ENCODE results near the gene PSMB10.

DNA sequence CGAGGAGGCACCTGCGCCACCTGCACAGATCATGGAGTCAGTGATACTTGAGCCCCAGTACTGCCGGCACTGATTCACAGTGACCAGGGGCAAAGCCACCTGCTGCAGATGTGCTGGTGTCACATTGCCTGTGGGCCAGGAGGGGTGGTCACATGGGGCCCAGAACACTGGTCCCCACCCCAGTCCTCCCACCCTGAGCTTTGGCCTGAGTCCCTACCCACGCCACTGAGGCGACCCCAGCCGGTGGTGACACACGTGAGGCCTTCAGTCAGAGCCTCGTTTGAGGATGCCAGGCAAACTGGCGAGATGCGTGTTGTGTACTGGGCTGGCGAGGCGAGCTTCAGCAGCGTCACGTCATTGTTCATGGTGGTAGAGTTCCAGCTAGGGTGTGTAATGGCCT lies 6.5 kb downstream of the PSMB10 start:
- no peak for TF ChIP-seq POLR2A (IDR thresholded peaks at IDR 0.05; ENCODE audit: low read depth, low read length)
- TF ChIP-seq, protein P1, sequence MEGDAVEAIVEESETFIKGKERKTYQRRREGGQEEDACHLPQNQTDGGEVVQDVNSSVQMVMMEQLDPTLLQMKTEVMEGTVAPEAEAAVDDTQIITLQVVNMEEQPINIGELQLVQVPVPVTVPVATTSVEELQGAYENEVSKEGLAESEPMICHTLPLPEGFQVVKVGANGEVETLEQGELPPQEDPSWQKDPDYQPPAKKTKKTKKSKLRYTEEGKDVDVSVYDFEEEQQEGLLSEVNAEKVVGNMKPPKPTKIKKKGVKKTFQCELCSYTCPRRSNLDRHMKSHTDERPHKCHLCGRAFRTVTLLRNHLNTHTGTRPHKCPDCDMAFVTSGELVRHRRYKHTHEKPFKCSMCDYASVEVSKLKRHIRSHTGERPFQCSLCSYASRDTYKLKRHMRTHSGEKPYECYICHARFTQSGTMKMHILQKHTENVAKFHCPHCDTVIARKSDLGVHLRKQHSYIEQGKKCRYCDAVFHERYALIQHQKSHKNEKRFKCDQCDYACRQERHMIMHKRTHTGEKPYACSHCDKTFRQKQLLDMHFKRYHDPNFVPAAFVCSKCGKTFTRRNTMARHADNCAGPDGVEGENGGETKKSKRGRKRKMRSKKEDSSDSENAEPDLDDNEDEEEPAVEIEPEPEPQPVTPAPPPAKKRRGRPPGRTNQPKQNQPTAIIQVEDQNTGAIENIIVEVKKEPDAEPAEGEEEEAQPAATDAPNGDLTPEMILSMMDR (conservative IDR thresholded peaks at IDR 0.05; ENCODE audit: low read depth, low read length), result no peak
- TF ChIP-seq, protein P2, sequence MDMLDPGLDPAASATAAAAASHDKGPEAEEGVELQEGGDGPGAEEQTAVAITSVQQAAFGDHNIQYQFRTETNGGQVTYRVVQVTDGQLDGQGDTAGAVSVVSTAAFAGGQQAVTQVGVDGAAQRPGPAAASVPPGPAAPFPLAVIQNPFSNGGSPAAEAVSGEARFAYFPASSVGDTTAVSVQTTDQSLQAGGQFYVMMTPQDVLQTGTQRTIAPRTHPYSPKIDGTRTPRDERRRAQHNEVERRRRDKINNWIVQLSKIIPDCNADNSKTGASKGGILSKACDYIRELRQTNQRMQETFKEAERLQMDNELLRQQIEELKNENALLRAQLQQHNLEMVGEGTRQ (IDR thresholded peaks at IDR 0.05; ENCODE audit: low read depth, low read length), result no peak
- TF ChIP-seq NFE2L2 (IDR thresholded peaks at IDR 0.05; ENCODE audit: low read depth, low read length), result no peak
- TF ChIP-seq SMC3 (IDR thresholded peaks at IDR 0.05; ENCODE audit: low read depth, low read length), result no peak
- no peak for TF ChIP-seq RCOR1 (IDR thresholded peaks at IDR 0.05; ENCODE audit: insufficient replicate concordance, low read length)
- TF ChIP-seq RAD21 (IDR thresholded peaks at IDR 0.05; ENCODE audit: low read length), result no peak
- no peak for TF ChIP-seq RFX5 (IDR thresholded peaks at IDR 0.05; ENCODE audit: low read depth, low read length)
- TF ChIP-seq CEBPB (IDR thresholded peaks at IDR 0.05; ENCODE audit: low read depth, low read length), result no peak
- TF ChIP-seq, protein P3, sequence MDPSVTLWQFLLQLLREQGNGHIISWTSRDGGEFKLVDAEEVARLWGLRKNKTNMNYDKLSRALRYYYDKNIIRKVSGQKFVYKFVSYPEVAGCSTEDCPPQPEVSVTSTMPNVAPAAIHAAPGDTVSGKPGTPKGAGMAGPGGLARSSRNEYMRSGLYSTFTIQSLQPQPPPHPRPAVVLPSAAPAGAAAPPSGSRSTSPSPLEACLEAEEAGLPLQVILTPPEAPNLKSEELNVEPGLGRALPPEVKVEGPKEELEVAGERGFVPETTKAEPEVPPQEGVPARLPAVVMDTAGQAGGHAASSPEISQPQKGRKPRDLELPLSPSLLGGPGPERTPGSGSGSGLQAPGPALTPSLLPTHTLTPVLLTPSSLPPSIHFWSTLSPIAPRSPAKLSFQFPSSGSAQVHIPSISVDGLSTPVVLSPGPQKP (IDR thresholded peaks at IDR 0.05; ENCODE audit: borderline replicate concordance, low read depth, low read length), result no peak
- TF ChIP-seq MXI1 (IDR thresholded peaks at IDR 0.05; ENCODE audit: borderline replicate concordance, low read depth, low read length), result no peak
- no peak for TF ChIP-seq MAZ (IDR thresholded peaks at IDR 0.05; ENCODE audit: borderline replicate concordance, low read depth, low read length)

Measured in IMR-90 (cell line).